Measurements from ENCODE around the gene KATNIP. TPM values are rescaled to one million over a fixed set of nuclear protein-coding genes. Genes with fewer than 3 reads are reported as not detected.

Gene KATNIP
- polyA plus RNA-seq, 2 donors = 13.8 to 20.2 TPM

- Histone ChIP-seq H3K27me3 (ENCODE audit: control insufficient read depth in 1 of 2, insufficient read depth in 2 of 2, low read length in 2 of 2) (no peaks in the 10 kb centered on the region), H3K36me3 (ENCODE audit: control insufficient read depth in 2 of 2, insufficient read depth in 2 of 2, low read length in 1 of 2) (peaks cover 0 to 6% of the 10 kb centered on the region in 2 donors), H3K4me1 (ENCODE audit: control insufficient read depth in 2 of 2, insufficient read depth in 2 of 2, low read length in 1 of 2) (no peaks in the 10 kb centered on the region), H3K9me3 (ENCODE audit: control insufficient read depth in 2 of 2, insufficient read depth in 1 of 2, low read depth in 1 of 2, low read length in 1 of 2) (no peaks in the 10 kb centered on the region), H3K27ac (ENCODE audit: low read depth in 2 of 2, low read length in 1 of 2) (no peak overlapping the region), H3K4me3 (ENCODE audit: low read depth in 1 of 2, low read length in 2 of 2) (no peak overlapping the region)
- 94 to 96% methylated on average over 3 of the region's 3 CpGs for WGBS, 2 donors
These were observed 38.1 kb downstream of the KATNIP start for GRCh38 chr16:27588057-27588456.

DNA sequence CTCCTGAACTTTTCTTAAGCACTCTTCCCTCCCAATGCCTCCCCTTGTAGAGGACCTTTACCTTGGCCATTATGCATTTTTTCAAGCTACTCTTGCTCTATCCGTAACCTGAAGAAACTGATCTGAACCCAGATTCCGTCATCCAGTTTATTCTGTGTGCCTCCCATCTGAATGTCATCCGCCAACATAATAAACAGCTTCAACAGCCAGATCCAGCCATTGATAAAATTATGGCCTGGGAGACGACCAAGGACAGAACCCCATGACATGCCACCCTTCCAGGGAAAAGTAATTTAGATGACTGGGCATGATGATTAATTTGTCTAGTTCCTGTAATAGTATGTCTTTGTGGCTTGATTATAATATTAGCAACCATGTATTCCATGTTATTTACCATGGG lies 41.9 kb downstream of the KATNIP start:
- H3K27me3 ChIP-seq (ENCODE audit: control insufficient read depth in 1 of 2, insufficient read depth in 2 of 2, low read length in 2 of 2) = no peaks in the 10 kb centered on the region
- H3K27ac ChIP-seq (ENCODE audit: low read depth in 2 of 2, low read length in 1 of 2) = no peak overlapping the region
- H3K4me3 ChIP-seq (ENCODE audit: low read depth in 1 of 2, low read length in 2 of 2) = no peak overlapping the region
- H3K9me3 ChIP-seq (ENCODE audit: control insufficient read depth in 2 of 2, insufficient read depth in 1 of 2, low read depth in 1 of 2, low read length in 1 of 2) = no peaks in the 10 kb centered on the region
- H3K4me1 ChIP-seq (ENCODE audit: control insufficient read depth in 2 of 2, insufficient read depth in 2 of 2, low read length in 1 of 2) = no peaks in the 10 kb centered on the region
- peaks cover 0 to 3% of the 10 kb centered on the region in 2 donors for H3K36me3 ChIP-seq (ENCODE audit: control insufficient read depth in 2 of 2, insufficient read depth in 2 of 2, low read length in 1 of 2)
- WGBS, 2 donors = 94 to 97% methylated on average over 4 of the region's 4 CpGs

- 60 to 63% methylated on average over 4 of the region's 4 CpGs for WGBS, 2 donors
These were observed 45.5 kb downstream of the KATNIP start for GRCh38 chr16:27595475-27595874.

GRCh38 chr16:27595993-27596392 lies 46.0 kb downstream of the KATNIP start:
- 74 to 86% methylated on average over 6 of the region's 6 CpGs for WGBS, 2 donors

More at GRCh38 chr16:27595475-27595874, 45.5 kb downstream of the KATNIP start:
- Histone ChIP-seq H3K4me3 (ENCODE audit: low read depth in 1 of 2, low read length in 2 of 2) (no peak overlapping the region), H3K4me1 (ENCODE audit: control insufficient read depth in 2 of 2, insufficient read depth in 2 of 2, low read length in 1 of 2) (no peaks in the 10 kb centered on the region), H3K27ac (ENCODE audit: low read depth in 2 of 2, low read length in 1 of 2) (no peak overlapping the region), H3K9me3 (ENCODE audit: control insufficient read depth in 2 of 2, insufficient read depth in 1 of 2, low read depth in 1 of 2, low read length in 1 of 2) (no peaks in the 10 kb centered on the region), H3K27me3 (ENCODE audit: control insufficient read depth in 1 of 2, insufficient read depth in 2 of 2, low read length in 2 of 2) (no peaks in the 10 kb centered on the region), H3K36me3 (ENCODE audit: control insufficient read depth in 2 of 2, insufficient read depth in 2 of 2, low read length in 1 of 2) (peaks cover 0 to 13% of the 10 kb centered on the region in 2 donors)

GRCh38 chr16:27596411-27596810 lies 46.5 kb downstream of the KATNIP start:
- no peak overlapping the region for H3K27ac ChIP-seq (ENCODE audit: low read depth in 2 of 2, low read length in 1 of 2)
- peaks cover 0 to 14% of the 10 kb centered on the region in 2 donors for H3K36me3 ChIP-seq (ENCODE audit: control insufficient read depth in 2 of 2, insufficient read depth in 2 of 2, low read length in 1 of 2)
- H3K9me3 ChIP-seq (ENCODE audit: control insufficient read depth in 2 of 2, insufficient read depth in 1 of 2, low read depth in 1 of 2, low read length in 1 of 2) = no peaks in the 10 kb centered on the region
- H3K4me1 ChIP-seq (ENCODE audit: control insufficient read depth in 2 of 2, insufficient read depth in 2 of 2, low read length in 1 of 2) = no peaks in the 10 kb centered on the region
- H3K4me3 ChIP-seq (ENCODE audit: low read depth in 1 of 2, low read length in 2 of 2) = no peak overlapping the region
- H3K27me3 ChIP-seq (ENCODE audit: control insufficient read depth in 1 of 2, insufficient read depth in 2 of 2, low read length in 2 of 2) = no peaks in the 10 kb centered on the region
- WGBS, 2 donors = 93 to 96% methylated on average over 4 of the region's 4 CpGs

More at GRCh38 chr16:27595993-27596392, 46.0 kb downstream of the KATNIP start:
- Histone ChIP-seq H3K36me3 (ENCODE audit: control insufficient read depth in 2 of 2, insufficient read depth in 2 of 2, low read length in 1 of 2) (peaks cover 0 to 13% of the 10 kb centered on the region in 2 donors), H3K9me3 (ENCODE audit: control insufficient read depth in 2 of 2, insufficient read depth in 1 of 2, low read depth in 1 of 2, low read length in 1 of 2) (no peaks in the 10 kb centered on the region), H3K27ac (ENCODE audit: low read depth in 2 of 2, low read length in 1 of 2) (no peak overlapping the region), H3K4me3 (ENCODE audit: low read depth in 1 of 2, low read length in 2 of 2) (no peak overlapping the region), H3K27me3 (ENCODE audit: control insufficient read depth in 1 of 2, insufficient read depth in 2 of 2, low read length in 2 of 2) (no peaks in the 10 kb centered on the region), H3K4me1 (ENCODE audit: control insufficient read depth in 2 of 2, insufficient read depth in 2 of 2, low read length in 1 of 2) (no peaks in the 10 kb centered on the region)

DNA sequence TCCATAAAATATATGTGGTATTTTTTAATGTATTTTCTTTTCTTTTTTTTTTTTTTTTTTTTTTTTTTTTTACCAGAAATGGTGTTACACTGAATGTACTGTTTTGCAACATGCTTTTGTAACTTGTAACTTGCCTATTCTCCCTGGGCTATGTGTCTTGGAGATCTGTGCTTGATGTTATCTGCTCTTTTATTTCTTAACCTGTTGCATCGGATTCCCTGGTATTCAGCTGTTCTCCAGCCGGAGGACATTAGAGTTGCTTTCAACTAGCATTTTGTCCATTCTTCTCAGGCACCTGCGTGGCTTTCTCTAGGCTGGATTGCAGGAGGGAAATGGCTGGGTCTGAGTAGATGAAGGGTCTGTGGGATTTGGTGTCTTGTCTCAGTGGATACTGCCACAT lies 47.4 kb downstream of the KATNIP start:
- H3K4me1 ChIP-seq (ENCODE audit: control insufficient read depth in 2 of 2, insufficient read depth in 2 of 2, low read length in 1 of 2) = no peaks in the 10 kb centered on the region
- H3K9me3 ChIP-seq (ENCODE audit: control insufficient read depth in 2 of 2, insufficient read depth in 1 of 2, low read depth in 1 of 2, low read length in 1 of 2) = no peaks in the 10 kb centered on the region
- H3K27me3 ChIP-seq (ENCODE audit: control insufficient read depth in 1 of 2, insufficient read depth in 2 of 2, low read length in 2 of 2) = no peaks in the 10 kb centered on the region
- H3K4me3 ChIP-seq (ENCODE audit: low read depth in 1 of 2, low read length in 2 of 2) = no peak overlapping the region
- H3K36me3 ChIP-seq (ENCODE audit: control insufficient read depth in 2 of 2, insufficient read depth in 2 of 2, low read length in 1 of 2) = peaks cover 0 to 14% of the 10 kb centered on the region in 2 donors
- no peak overlapping the region for H3K27ac ChIP-seq (ENCODE audit: low read depth in 2 of 2, low read length in 1 of 2)
- WGBS, 2 donors = 94 to 97% methylated on average over 3 of the region's 3 CpGs

GRCh38 chr16:27598220-27598619 lies 48.3 kb downstream of the KATNIP start:
- Histone ChIP-seq H3K27ac (ENCODE audit: low read depth in 2 of 2, low read length in 1 of 2) (no peak overlapping the region), H3K36me3 (ENCODE audit: control insufficient read depth in 2 of 2, insufficient read depth in 2 of 2, low read length in 1 of 2) (peaks cover 0 to 14% of the 10 kb centered on the region in 2 donors), H3K27me3 (ENCODE audit: control insufficient read depth in 1 of 2, insufficient read depth in 2 of 2, low read length in 2 of 2) (no peaks in the 10 kb centered on the region), H3K4me1 (ENCODE audit: control insufficient read depth in 2 of 2, insufficient read depth in 2 of 2, low read length in 1 of 2) (no peaks in the 10 kb centered on the region), H3K4me3 (ENCODE audit: low read depth in 1 of 2, low read length in 2 of 2) (no peak overlapping the region), H3K9me3 (ENCODE audit: control insufficient read depth in 2 of 2, insufficient read depth in 1 of 2, low read depth in 1 of 2, low read length in 1 of 2) (no peaks in the 10 kb centered on the region)
- 88 to 90% methylated on average over 6 of the region's 6 CpGs for WGBS, 2 donors

DNA sequence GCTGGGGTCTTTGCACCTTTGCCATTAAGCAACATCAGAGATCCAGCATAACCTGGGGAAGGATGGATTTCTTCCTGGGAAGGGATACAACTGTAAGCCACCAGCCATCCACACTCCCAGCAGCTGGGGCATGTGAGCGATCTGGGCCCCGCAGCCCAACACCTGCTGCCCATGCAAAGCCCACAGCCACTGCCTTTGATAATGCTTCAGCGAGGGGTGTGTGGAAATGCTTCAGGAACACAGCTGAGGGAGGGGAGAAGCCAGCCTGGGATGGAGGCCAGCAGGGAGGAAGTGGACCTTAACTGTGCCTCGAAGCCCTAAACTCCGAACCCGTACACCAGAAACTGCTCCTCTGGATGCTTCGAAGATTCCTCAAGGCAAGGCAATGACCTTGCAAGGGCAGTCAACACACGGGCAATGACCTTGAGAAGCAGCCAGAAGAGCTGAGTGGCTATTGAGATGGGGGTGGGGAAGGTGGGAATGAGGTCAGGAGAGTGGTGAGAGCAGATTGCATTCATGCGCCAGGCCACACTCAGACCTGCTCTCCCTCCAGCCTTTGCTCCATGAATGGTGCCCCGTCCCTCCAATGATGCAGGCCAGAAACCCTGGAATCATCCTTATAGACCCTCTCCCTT lies 49.1 kb downstream of the KATNIP start:
- 80 to 81% methylated on average over 10 of the region's 10 CpGs for WGBS, 2 donors
- Histone ChIP-seq H3K4me3 (ENCODE audit: low read depth in 1 of 2, low read length in 2 of 2) (no peak overlapping the region), H3K27me3 (ENCODE audit: control insufficient read depth in 1 of 2, insufficient read depth in 2 of 2, low read length in 2 of 2) (no peaks in the 10 kb centered on the region), H3K9me3 (ENCODE audit: control insufficient read depth in 2 of 2, insufficient read depth in 1 of 2, low read depth in 1 of 2, low read length in 1 of 2) (no peaks in the 10 kb centered on the region), H3K4me1 (ENCODE audit: control insufficient read depth in 2 of 2, insufficient read depth in 2 of 2, low read length in 1 of 2) (no peaks in the 10 kb centered on the region), H3K36me3 (ENCODE audit: control insufficient read depth in 2 of 2, insufficient read depth in 2 of 2, low read length in 1 of 2) (peaks cover 0 to 12% of the 10 kb centered on the region in 2 donors), H3K27ac (ENCODE audit: low read depth in 2 of 2, low read length in 1 of 2) (no peak overlapping the region)

DNA sequence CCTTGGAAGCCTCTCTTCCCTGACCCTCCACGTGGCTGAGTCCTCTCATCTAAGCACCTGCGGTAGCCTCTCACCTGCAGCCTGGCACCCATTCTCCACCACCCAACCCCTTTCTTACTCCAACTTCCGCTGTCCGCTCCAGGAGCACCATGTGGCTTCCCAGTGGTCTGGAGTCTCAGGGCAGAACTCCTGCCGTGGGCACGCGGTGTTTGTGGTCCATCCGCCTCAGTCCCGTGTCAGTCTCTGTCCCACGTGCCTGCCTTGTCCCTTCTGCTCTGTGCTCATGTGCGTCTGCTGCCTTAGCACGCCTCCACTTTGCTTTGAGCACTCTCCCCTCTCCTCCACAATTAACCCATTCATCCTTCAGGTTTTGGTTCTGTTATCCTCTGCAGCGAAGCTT lies 49.7 kb downstream of the KATNIP start:
- Histone ChIP-seq H3K27me3 (ENCODE audit: control insufficient read depth in 1 of 2, insufficient read depth in 2 of 2, low read length in 2 of 2) (no peaks in the 10 kb centered on the region), H3K9me3 (ENCODE audit: control insufficient read depth in 2 of 2, insufficient read depth in 1 of 2, low read depth in 1 of 2, low read length in 1 of 2) (no peaks in the 10 kb centered on the region), H3K27ac (ENCODE audit: low read depth in 2 of 2, low read length in 1 of 2) (no peak overlapping the region), H3K36me3 (ENCODE audit: control insufficient read depth in 2 of 2, insufficient read depth in 2 of 2, low read length in 1 of 2) (peaks cover 0 to 12% of the 10 kb centered on the region in 2 donors), H3K4me3 (ENCODE audit: low read depth in 1 of 2, low read length in 2 of 2) (no peak overlapping the region), H3K4me1 (ENCODE audit: control insufficient read depth in 2 of 2, insufficient read depth in 2 of 2, low read length in 1 of 2) (no peaks in the 10 kb centered on the region)
- WGBS, 2 donors = 88% methylated on average over 13 of the region's 13 CpGs
